K562 (cell line): ENCODE measurements around the gene SLC30A10. TPM values are rescaled to one million over a fixed set of nuclear protein-coding genes. Genes with fewer than 3 reads are reported as not detected.
A peak's percentile ranks its signal among the peaks of the same experiment; 100 is the strongest.

Experiments used
- DPF2 ChIP-seq: fragments of 450-650 bp; IDR thresholded peaks from 2 replicates; pipeline ENCODE4 v1.6.1; 2016
- NR2F6 ChIP-seq: fragments of 450-650 bp; formaldehyde crosslinking; IDR thresholded peaks from 2 replicates; pipeline ENCODE4 v1.4.0; 2020; ENCODE audit warnings: mild to moderate bottlenecking
- REST ChIP-seq, 2 experiments: fragments of 450-650 bp; formaldehyde crosslinking in 1 of 2; IDR thresholded peaks; 2 replicates each; pipeline versions ENCODE4 v1.4.0 to v1.6.1; 2014 to 2020; ENCODE audit warnings: mild to moderate bottlenecking in 2 of 2, borderline replicate concordance in 1 of 2, low read depth in 1 of 2
- ZNF79 ChIP-seq: fragments of 250-450 bp; sonication (Bioruptor Pico); IDR thresholded peaks from 2 replicates; pipeline ENCODE4 v1.4.0; 2020; ENCODE audit warnings: low read depth, mild to moderate bottlenecking, moderate library complexity
- polyA plus RNA-seq, 8 experiments: library from polyadenylated mRNA; depleted of rRNA in 4 of 8; stranded (reverse) in 5 of 8; unstranded in 3 of 8; fragments of >200 nt; fragmentation: Nextera tagmentation in 2 of 8; fragmentation: Illumina TruSeq in 1 of 8; extraction: Ambion mirVana in 2 of 8; extraction: Trizol in 1 of 8; gene quantifications; 2 replicates each; pipeline versions ENCODE4 v1.2.1 to v1.2.3, GENCODE V29; 2011 to 2014; ENCODE audit warnings: inconsistent platforms in 1 of 8, missing spikeins in 1 of 8
- total RNA-seq, 7 experiments: library from RNA; depleted of rRNA in 6 of 7; stranded (reverse); fragments of >200 nt in 6 of 7; fragmentation: Illumina TruSeq in 2 of 7; extraction: Trizol in 2 of 7; gene quantifications; 2 replicates each; pipeline versions ENCODE4 v1.2.1 to v1.2.3, GENCODE V29; 2011 to 2021; ENCODE audit warnings: low replicate concordance in 1 of 7

SLC30A10 gene
- total and polyA plus RNA-seq, 9 of the 15 experiments (the other 6 are each of a cell fraction or from before 2014, with no cell fraction given) = 2.6 to 11.3 (median 7.1) TPM

- TF ChIP-seq REST (IDR thresholded peaks at IDR 0.05; ENCODE audit: borderline replicate concordance) (peak; percentile 80), REST (CRISPR knock-in tag; IDR thresholded peaks at IDR 0.05; ENCODE audit: low read depth) (no peak), ZNF79 (CRISPR knock-in tag) (no peak), DPF2 (peak; percentile 46; the same call in 1 of the 2 replicates), NR2F6 (CRISPR knock-in tag) (no peak)
These were observed 51.6 kb downstream of the SLC30A10 start (continued) for GRCh38 chr1:219876798-219877209.
